Stimulated activated CD8-positive, alpha-beta memory T cell treated with anti-CD3 and anti-CD28 coated beads, Interleukin-4, amount 100 ng/mL, for 1 hour (primary cell): ENCODE measurements around the gene SNX15.

Experiments used
- DNase-seq, 2 donors: peaks; one replicate each; pipeline ENCODE4 v3.0.0-alpha.2; 2020; ENCODE audit warnings: low read depth in 2 of 2, low spot score in 1 of 2

Gene SNX15

GRCh38 chr11:65083834-65084597 lies 56.8 kb downstream of the SNX15 start, which contains the start of the genes CDCA5 and ZFPL1:
TSS of gene CDCA5 (minus strand) at chr11:65084040. CDS start at chr11:65083978, 62 bp downstream.
TSS of gene ZFPL1 (plus strand) at chr11:65084222. CDS start at chr11:65084699, 477 bp downstream.
- DNase-seq = peak; percentile 95 to 97

- no peak for DNase-seq
These were observed 57.5 kb downstream of the SNX15 start for GRCh38 chr11:65084598-65085375.

- DNase-seq = no peak
These were observed 58.2 kb downstream of the SNX15 start for GRCh38 chr11:65085446-65085845.

GRCh38 chr11:65086809-65087208 lies 59.6 kb downstream of the SNX15 start:
- DNase-seq = no peak

GRCh38 chr11:65087216-65087615 lies 60.0 kb downstream of the SNX15 start:
- DNase-seq = no peak

- DNase-seq = no peak
These were observed 60.6 kb downstream of the SNX15 start for GRCh38 chr11:65087827-65088226.

GRCh38 chr11:65089621-65090020 lies 62.4 kb downstream of the SNX15 start:
- DNase-seq = no peak
